K562 (cell line): ENCODE results near the gene HHIPL1. TPM values are rescaled to one million over a fixed set of nuclear protein-coding genes. Genes with fewer than 3 reads are reported as not detected.

ENCODE experiments used
- ATAC-seq: fragments of 200-7000 bp; cut with Tn5 transposase; 3 replicates; pipeline ENCODE4 v1.9.1; 2020; ENCODE audit warnings: moderate library complexity
- BruUV-seq: library from RNA; stranded (reverse); fragments of 400-500 nt; replicated peaks from 2 replicates; lab custom pipeline; 2021; lab: Mats Ljungman, UMichigan
- CTCF ChIA-PET: fragments of 300-600 bp; formaldehyde crosslinking; extraction: SDS; loops from one replicate; lab custom pipeline; 2021; ENCODE audit warnings: low intra/inter-chr PET ratio; lab: Yijun Ruan, JAX
- POLR2A ChIA-PET: fragments of 300-600, 350-650 bp; sonication (Branson Sonifier 250); formaldehyde crosslinking; extraction: SDS; loops from one replicate; lab custom pipeline; 2021; ENCODE audit warnings: antibody characterized with exemption, inconsistent platforms; lab: Yijun Ruan, JAX
- DNase-seq, 4 experiments: peaks; one replicate each; pipeline versions ENCODE4 v3.0.0 to v3.0.0-alpha.2; 2011 to 2018; ENCODE audit warnings: low spot score in 3 of 4, mixed read lengths in 3 of 4; ENCODE audit errors: extremely low read depth in 1 of 4
- FAIRE-seq: peaks from 2 replicates; lab custom pipeline; 2011; peaks lifted over from hg19 to GRCh38; lab: Jason Lieb, UNC
- H2AFZ ChIP-seq: 2 replicates; pipeline ENCODE4 v1.6.0; 2011; ENCODE audit warnings: low read depth, low read length, control low read depth, inconsistent platforms
- H3K27ac ChIP-seq: fragments of 200-600 bp; 3 replicates; pipeline ENCODE4 v1.8.0; 2011; ENCODE audit warnings: low read depth, mild to moderate bottlenecking, control low read depth, inconsistent platforms, low read length, moderate library complexity, mixed read lengths; ENCODE audit errors: extremely low read depth
- H3K27me3 ChIP-seq, 2 experiments: fragments of 300-600 bp in 1 of 2; 2 replicates in 1 of 2; 3 replicates in 1 of 2; pipeline versions ENCODE4 v1.6.0 to v1.8.0; 2011; ENCODE audit warnings: inconsistent platforms in 2 of 2, low read length in 2 of 2, mild to moderate bottlenecking in 1 of 2, mixed read lengths in 1 of 2, moderate library complexity in 1 of 2; ENCODE audit not compliant: control insufficient read depth in 2 of 2, insufficient read depth in 2 of 2
- H3K36me3 ChIP-seq: fragments of 300-600 bp; 3 replicates; pipeline ENCODE4 v1.8.0; 2011; ENCODE audit warnings: mild to moderate bottlenecking, low read length, inconsistent platforms; ENCODE audit not compliant: control insufficient read depth, insufficient read depth
- H3K4me1 ChIP-seq, 2 experiments: fragments of 200-600 bp in 1 of 2; replicated peaks in 1 of 2; 2 replicates in 1 of 2; 3 replicates in 1 of 2; pipeline versions ENCODE4 v1.5.1 to v1.8.0; 2011; ENCODE audit warnings: inconsistent platforms in 2 of 2, low read length in 2 of 2, mild to moderate bottlenecking in 1 of 2, mixed read lengths in 1 of 2, moderate library complexity in 1 of 2; ENCODE audit not compliant: control insufficient read depth in 2 of 2, insufficient read depth in 2 of 2
- H3K4me2 ChIP-seq: 2 replicates; pipeline ENCODE4 v1.6.1; 2011; ENCODE audit warnings: low read length, control low read depth, inconsistent platforms, mixed read lengths; ENCODE audit not compliant: insufficient read depth
- H3K4me3 ChIP-seq: fragments of 200-600 bp; sonication (generic), shearing (Covaris generic); 2 replicates; pipeline ENCODE4 v1.5.1; 2016; ENCODE audit warnings: control low read depth, inconsistent platforms
- H3K79me2 ChIP-seq: fragments of 200-600 bp; 3 replicates; pipeline ENCODE4 v1.8.0; 2011; ENCODE audit warnings: low read length, inconsistent platforms; ENCODE audit not compliant: control insufficient read depth, insufficient read depth
- H3K9ac ChIP-seq, 2 experiments: 2 replicates each; pipeline versions ENCODE4 v1.6.0 to v1.6.1; 2011; ENCODE audit warnings: low read depth in 2 of 2, low read length in 2 of 2, control low read depth in 1 of 2, inconsistent platforms in 1 of 2, mild to moderate bottlenecking in 1 of 2, mixed read lengths in 1 of 2; ENCODE audit not compliant: insufficient read depth in 1 of 2
- H3K9me1 ChIP-seq: one replicate; pipeline ENCODE4 v1.6.0; 2011; ENCODE audit warnings: inconsistent platforms, mild to moderate bottlenecking, low read length, moderate library complexity; ENCODE audit not compliant: control insufficient read depth, insufficient read depth
- H3K9me3 ChIP-seq: replicated peaks from 2 replicates; pipeline ENCODE4 v1.5.1; 2011; ENCODE audit warnings: low read depth, low read length, inconsistent platforms; ENCODE audit not compliant: control insufficient read depth, insufficient read depth
- H4K20me1 ChIP-seq: replicated peaks from 2 replicates; pipeline ENCODE4 v1.6.1; 2011; ENCODE audit warnings: low read length, inconsistent platforms, mixed read lengths; ENCODE audit not compliant: control insufficient read depth, insufficient read depth
- CREB5 ChIP-seq: fragments of 250-450 bp; sonication (Bioruptor Pico); IDR thresholded peaks from 2 replicates; pipeline ENCODE4 v1.5.0; 2020; ENCODE audit warnings: mild to moderate bottlenecking
- CTCFL ChIP-seq: IDR thresholded peaks from 2 replicates; pipeline ENCODE4 v1.6.1; 2011; ENCODE audit warnings: borderline replicate concordance, low read depth, mild to moderate bottlenecking, moderate library complexity, low read length; ENCODE audit not compliant: insufficient read depth, poor library complexity, severe bottlenecking
- MAZ ChIP-seq, 2 experiments: fragments of 450-650 bp in 1 of 2; sonication (generic) in 1 of 2; formaldehyde crosslinking; IDR thresholded peaks in 1 of 2; conservative IDR thresholded peaks in 1 of 2; 2 replicates each; pipeline versions ENCODE4 v1.4.0 to v1.5.0; 2020; ENCODE audit warnings: mild to moderate bottlenecking in 1 of 2, missing genetic modification reagents in 1 of 2
- SMARCA5 ChIP-seq: fragments of 450-650 bp; IDR thresholded peaks from 2 replicates; pipeline ENCODE4 v1.6.1; 2016
- TBP ChIP-seq: optimal IDR thresholded peaks from 2 replicates; pipeline ENCODE3; 2011; ENCODE audit warnings: low read depth, low read length, improper control_type of control experiment
- ZNF589 ChIP-seq: fragments of 200-800 bp; sonication (Bioruptor generic); IDR thresholded peaks from 2 replicates; pipeline ENCODE4 v1.6.1; 2016; ENCODE audit warnings: low read depth, missing genetic modification characterization, missing compliant biosample characterization
- WGBS: fragments of 100-300 bp; shearing (Covaris generic); methylation state at CpG from one replicate; pipeline ENCODE4 v1.1.6; 2016; ENCODE audit warnings: low coverage, mixed read lengths; ENCODE audit not compliant: insufficient coverage; ENCODE audit errors: missing lambda C conversion rate; 5-methylcytosine and 5-hydroxymethylcytosine counted together
- in situ Hi-C: fragments of 300-500 bp; cut with MboI; formaldehyde crosslinking; loops from 4 replicates; pipeline ENCODE4 v1.15.0; 2018; ENCODE audit warnings: inconsistent platforms, mixed read lengths
- intact Hi-C: fragments of 100-400 bp; cut with micrococcal nuclease; formaldehyde crosslinking; loops from 2 replicates; pipeline ENCODE4 v1.14.2; 2022
- polyA plus RNA-seq, 8 experiments: library from polyadenylated mRNA; depleted of rRNA in 4 of 8; stranded (reverse) in 5 of 8; unstranded in 3 of 8; fragments of >200 nt; fragmentation: Nextera tagmentation in 2 of 8; fragmentation: Illumina TruSeq in 1 of 8; extraction: Ambion mirVana in 2 of 8; extraction: Trizol in 1 of 8; gene quantifications; 2 replicates each; pipeline versions ENCODE4 v1.2.1 to v1.2.3, GENCODE V29; 2011 to 2014; ENCODE audit warnings: inconsistent platforms in 1 of 8, missing spikeins in 1 of 8
- total RNA-seq, 7 experiments: library from RNA; depleted of rRNA in 6 of 7; stranded (reverse); fragments of >200 nt in 6 of 7; fragmentation: Illumina TruSeq in 2 of 7; extraction: Trizol in 2 of 7; gene quantifications; 2 replicates each; pipeline versions ENCODE4 v1.2.1 to v1.2.3, GENCODE V29; 2011 to 2021; ENCODE audit warnings: low replicate concordance in 1 of 7
- TF ChIP-seq, protein P1 (sequence below): fragments of 250-450 bp; sonication (Bioruptor Pico); IDR thresholded peaks from 2 replicates; pipeline ENCODE4 v1.8.0; 2022; ENCODE audit warnings: inconsistent platforms, mild to moderate bottlenecking, moderate library complexity, borderline replicate concordance
- TF ChIP-seq, protein P2 (sequence below): sonication (generic); formaldehyde crosslinking; IDR thresholded peaks from 2 replicates; pipeline ENCODE4 v1.8.0; 2022; ENCODE audit warnings: missing genetic modification reagents, mild to moderate bottlenecking, moderate library complexity, borderline replicate concordance

The HHIPL1 gene
- total and polyA plus RNA-seq, 9 of the 15 experiments (the other 6 are each of a cell fraction or from before 2014, with no cell fraction given), result not detected

DNA sequence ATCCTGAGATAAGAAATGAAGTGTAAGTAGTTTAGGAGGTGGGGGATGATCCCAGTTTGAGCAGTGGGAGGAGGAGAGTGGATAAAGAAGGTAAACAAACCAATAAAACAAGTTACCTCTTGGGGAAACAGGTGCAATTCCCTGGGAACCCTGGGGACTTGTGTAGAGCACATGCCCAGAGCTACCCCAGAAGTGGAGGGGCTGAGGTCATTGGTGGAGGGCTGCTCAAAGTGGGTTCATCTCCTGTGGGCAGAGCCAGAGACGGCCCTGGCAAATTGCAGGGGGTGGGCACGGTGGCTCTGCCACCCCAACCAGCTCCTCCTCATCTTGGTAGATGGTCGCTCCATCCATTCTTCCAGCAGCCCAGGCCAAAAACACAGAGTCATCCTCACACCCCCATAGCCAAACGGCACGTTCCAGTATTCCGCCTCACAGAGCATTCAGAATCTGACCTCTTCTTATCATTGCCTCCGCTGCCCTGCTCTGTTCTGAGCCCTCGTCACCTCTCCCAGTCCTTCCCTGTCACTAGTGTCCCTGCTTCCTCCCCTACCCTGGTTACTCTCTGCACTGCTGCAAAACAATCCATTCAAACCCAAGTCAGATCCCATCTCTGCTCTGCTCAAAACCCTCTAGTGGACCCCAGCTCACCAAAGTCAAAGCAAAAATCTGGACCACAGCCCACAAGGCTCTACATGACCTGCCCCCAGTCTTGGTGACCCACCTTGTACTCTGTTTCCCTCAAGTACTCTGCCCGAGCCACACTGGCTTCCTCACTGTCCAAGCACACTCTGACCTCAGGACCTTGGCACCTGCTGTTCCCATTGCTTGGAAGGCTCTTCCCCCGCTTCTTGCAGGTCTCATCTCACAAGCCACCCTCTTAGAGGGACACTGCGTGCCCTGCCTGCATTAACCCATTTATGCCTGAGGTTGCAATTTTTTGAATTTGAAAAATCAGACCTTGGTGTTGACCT lies 44.6 kb downstream of the HHIPL1 start (continued):
- no peak for TF ChIP-seq TBP

DNA sequence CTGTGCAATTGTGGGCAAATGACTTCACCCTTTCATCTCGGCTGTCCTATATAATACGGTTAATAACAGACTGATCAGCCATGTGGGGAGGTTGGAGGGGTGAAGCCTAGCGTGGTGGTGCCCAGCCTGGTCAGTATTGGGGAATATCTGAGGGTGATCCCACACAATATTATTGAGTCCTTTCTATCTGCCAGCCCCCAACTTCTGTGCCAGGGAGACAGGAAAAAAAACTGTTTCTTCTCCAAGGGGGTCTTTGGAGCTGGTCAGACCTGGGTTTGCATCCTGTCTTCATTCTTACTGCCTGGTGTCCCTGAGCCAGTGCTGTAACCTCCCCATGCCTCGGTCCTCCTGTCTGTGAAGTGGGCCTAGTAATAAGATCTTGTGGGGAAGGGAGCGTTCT lies 45.7 kb downstream of the HHIPL1 start:
- no peak overlapping the region for H3K4me3 ChIP-seq
- ATAC-seq (no peak), DNase-seq (no peak), FAIRE-seq (no peak)
- intact Hi-C loops, result no loop called here
- no peaks in the 10 kb centered on the region for H3K9me1 ChIP-seq
- H3K27ac ChIP-seq, result no peak overlapping the region
- WGBS, result 0% methylated on average over 5 of the region's 5 CpGs
- H3K36me3 ChIP-seq, result no peaks in the 10 kb centered on the region
- no peak overlapping the region for H3K4me2 ChIP-seq
- H3K4me1 ChIP-seq, result no peaks in the 10 kb centered on the region
- POLR2A ChIA-PET, result interaction anchor here (0.9 kb wide), 1 partner anchor 13 kb away, joined by 4 read pairs; no protein-coding TSS in a partner anchor
- no peak overlapping the region for H3K9ac ChIP-seq
- BruUV-seq, result no TSS peak
- no peaks in the 10 kb centered on the region for H3K9me3 ChIP-seq
- in situ Hi-C loops, result no loop called here
- no peak overlapping the region for H2AFZ ChIP-seq
- CTCF ChIA-PET, result no interaction called here
- H4K20me1 ChIP-seq, result peaks cover 2% of the 10 kb centered on the region; the same call in 1 of the 2 replicates
- no peaks in the 10 kb centered on the region for H3K79me2 ChIP-seq
- peaks cover 2 to 26% of the 10 kb centered on the region in 2 experiments; a peak in 1 of 5 replicates for H3K27me3 ChIP-seq
- TF ChIP-seq, protein P1, sequence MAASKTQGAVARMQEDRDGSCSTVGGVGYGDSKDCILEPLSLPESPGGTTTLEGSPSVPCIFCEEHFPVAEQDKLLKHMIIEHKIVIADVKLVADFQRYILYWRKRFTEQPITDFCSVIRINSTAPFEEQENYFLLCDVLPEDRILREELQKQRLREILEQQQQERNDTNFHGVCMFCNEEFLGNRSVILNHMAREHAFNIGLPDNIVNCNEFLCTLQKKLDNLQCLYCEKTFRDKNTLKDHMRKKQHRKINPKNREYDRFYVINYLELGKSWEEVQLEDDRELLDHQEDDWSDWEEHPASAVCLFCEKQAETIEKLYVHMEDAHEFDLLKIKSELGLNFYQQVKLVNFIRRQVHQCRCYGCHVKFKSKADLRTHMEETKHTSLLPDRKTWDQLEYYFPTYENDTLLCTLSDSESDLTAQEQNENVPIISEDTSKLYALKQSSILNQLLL, result no peak
- TF ChIP-seq CREB5, result no peak
- TF ChIP-seq SMARCA5, result no peak
- TF ChIP-seq, protein P2, sequence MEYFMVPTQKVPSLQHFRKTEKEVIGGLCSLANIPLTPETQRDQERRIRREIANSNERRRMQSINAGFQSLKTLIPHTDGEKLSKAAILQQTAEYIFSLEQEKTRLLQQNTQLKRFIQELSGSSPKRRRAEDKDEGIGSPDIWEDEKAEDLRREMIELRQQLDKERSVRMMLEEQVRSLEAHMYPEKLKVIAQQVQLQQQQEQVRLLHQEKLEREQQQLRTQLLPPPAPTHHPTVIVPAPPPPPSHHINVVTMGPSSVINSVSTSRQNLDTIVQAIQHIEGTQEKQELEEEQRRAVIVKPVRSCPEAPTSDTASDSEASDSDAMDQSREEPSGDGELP, result no peak
- TF ChIP-seq CTCFL, result no peak
- no peak for TF ChIP-seq ZNF589 (CRISPR knock-in tag)
- TF ChIP-seq MAZ (CRISPR knock-in tag; conservative IDR thresholded peaks at IDR 0.05 in 1 of 2, IDR thresholded peaks at IDR 0.05 in 1 of 2), result no peak
